ENCODE measurements around the gene RNU1-1.

DNA sequence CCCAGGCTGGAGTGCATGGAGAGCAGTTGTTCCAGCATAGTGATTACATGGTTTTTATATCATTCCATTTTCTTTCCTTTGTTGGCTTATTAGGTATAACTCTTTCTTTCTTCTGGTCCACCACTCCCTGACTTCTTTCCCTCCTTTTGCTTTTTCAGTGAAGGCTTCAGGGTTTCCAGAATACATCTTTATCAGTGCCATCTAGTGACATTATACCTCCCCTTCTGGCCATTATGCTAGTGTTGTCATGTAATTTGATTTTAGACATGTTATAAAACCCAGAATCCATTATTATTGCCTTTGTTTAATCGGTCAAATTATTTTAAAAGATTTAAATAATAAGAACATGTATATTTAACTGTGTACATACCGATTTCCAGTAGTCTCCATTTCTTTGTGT lies 10.6 kb downstream of the RNU1-1 start:
- TF ChIP-seq CTCF (IDR thresholded peaks at IDR 0.05; ENCODE audit: low read depth, low read length, missing input control) = no peak
- no peak for TF ChIP-seq EGR1 (IDR thresholded peaks at IDR 0.05; ENCODE audit: low read depth in 2 of 2)
- TF ChIP-seq TAF1 (conservative IDR thresholded peaks at IDR 0.05) = no peak
- TF ChIP-seq, protein P1, sequence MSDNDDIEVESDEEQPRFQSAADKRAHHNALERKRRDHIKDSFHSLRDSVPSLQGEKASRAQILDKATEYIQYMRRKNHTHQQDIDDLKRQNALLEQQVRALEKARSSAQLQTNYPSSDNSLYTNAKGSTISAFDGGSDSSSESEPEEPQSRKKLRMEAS (IDR thresholded peaks at IDR 0.05) = no peak
- TF ChIP-seq YY1 (IDR thresholded peaks at IDR 0.05) = no peak
- no peak for TF ChIP-seq RAD21 (IDR thresholded peaks at IDR 0.05)

Data from liver (tissue), 3 donors.